Activated CD4-positive, CD25-positive, alpha-beta regulatory T cell (primary cell): Measurements from ENCODE around the gene F13A1.
"Not testable (repeated sequence)": the region's sequence is repeated elsewhere in the genome, so short reads cannot be mapped to it uniquely, and the experiment has no call there.

Experiments used
- DNase-seq, 4 experiments: peaks; one replicate each; lab custom pipeline; 2025; lab: John Stamatoyannopoulos, UW

The F13A1 gene

DNA sequence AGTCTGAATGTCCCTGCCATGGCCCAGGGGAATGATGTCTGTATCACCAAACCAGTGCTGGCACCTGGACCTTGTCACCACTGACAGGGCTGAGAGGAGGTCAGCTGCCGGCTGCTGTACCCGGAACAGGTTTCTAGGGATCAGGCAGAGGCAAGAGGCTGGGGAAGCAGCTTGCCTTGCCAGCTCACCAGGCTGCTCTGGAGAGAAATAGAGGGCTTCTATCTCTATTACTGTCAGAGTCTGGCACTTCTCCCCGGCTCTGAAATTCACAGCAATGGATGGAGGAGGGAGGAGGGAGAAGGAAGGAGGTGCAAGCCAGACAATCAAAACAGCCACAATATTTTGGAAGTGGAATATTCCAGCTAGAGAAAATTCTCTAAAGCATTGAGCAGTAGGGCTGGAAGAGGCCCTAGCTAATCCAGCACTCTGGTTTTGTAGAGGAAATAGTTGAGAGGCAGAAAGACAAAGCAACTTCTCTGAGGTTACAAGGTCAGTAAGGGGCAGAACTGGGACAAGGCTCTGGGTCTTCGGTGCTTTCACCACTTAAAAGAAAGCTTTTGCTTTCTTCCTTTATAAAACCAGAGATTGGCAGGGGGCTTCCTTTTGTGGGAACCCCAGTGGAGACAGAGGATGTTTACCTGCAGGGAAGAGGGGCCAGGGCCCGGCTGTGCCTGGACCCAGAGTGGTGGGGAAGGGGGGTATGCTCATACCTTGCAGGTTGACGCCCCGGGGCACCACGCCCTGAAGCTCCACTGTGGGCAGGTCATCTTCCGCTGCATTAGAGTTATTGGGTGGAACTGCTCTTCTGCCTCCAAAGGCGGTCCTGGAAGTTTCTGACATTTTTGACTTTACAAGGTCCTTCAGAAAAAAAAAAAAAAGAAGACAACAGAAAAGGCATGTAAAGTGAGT lies 2.4 kb downstream of the F13A1 start:
- no peak for DNase-seq

DNA sequence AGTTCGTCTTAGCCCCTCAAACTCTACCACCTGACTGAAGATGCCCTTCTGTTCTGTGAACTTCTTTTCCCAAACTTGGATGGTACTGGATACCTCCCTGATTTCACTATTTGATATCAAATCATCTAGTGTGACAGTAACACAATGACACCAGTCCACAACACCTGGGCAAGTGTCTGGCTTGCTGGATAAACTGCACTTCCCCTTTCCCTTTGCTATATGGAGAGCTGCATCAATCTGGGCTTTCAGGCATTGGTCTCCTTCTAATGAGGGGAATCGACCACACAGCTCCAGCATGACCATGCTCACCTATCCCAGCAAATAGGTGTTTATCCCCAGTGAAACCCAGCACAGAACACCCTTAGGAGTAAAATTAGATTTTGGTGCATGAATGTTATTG lies 3.1 kb downstream of the F13A1 start:
- no peak for DNase-seq

DNA sequence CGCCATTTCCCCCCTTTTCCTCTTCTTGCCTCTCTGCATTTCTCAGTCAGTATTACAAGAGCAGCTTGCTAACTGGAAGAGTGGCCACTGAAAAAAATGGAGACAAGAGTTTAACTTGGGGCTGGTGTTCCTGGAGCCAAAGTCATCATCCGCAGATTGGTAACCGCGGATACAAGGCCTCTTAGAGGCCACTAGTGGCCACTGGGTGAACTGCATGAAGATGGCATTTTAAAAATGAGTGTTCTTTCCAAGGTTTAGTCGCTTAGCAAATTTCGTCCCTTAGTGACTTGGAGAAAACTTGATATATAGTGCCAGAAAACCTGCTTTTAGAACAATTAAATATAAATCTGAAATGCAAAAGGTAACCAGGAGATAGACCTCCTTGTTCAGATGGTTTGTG lies 4.8 kb downstream of the F13A1 start:
- DNase-seq, result peak in 1 of 4 experiments; percentile 1

DNA sequence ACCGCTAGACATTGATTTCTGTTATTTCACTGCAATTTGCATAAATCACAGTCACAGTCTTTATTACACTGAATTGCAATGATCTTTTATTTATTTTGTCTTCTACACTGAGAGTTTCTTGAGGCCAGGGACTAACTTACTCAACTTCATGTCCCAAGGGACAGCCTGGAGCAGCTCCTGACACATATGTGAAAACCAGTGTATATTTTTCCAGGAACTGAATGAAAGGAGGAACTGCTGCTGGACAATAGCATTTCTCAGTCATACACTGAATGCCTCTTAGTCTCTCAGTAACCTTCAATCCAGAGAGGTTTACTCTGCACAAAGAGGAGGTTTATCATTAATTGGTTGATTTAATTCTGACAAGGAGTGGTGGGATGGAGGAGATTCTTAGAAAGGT lies 5.9 kb downstream of the F13A1 start:
- DNase-seq, result no peak

DNA sequence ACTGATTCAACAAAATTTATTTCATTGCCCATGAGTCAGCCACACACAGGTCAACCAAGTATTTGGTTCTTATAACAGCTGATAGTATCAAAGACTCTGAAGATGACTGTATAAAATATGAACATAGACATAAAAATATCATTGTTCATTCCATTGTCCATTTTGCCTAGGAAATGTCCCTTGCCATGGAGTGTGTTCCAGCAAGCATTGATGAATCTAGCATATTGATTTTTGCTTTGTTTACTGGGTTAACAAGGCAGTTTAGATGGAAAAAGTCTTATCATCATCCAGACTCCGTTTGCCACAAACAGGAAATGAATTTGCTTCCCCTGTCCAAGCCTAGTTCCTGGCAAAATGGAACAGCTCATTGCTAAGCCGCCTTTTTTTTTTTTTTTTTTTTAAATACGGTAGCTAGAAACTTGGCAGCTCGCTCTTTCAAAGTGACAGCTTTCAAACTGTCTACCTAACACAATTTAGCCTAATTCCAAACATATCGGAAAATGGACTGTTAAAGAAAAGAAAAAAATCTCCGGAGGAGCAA lies 7.5 kb downstream of the F13A1 start:
- DNase-seq, result no peak

DNA sequence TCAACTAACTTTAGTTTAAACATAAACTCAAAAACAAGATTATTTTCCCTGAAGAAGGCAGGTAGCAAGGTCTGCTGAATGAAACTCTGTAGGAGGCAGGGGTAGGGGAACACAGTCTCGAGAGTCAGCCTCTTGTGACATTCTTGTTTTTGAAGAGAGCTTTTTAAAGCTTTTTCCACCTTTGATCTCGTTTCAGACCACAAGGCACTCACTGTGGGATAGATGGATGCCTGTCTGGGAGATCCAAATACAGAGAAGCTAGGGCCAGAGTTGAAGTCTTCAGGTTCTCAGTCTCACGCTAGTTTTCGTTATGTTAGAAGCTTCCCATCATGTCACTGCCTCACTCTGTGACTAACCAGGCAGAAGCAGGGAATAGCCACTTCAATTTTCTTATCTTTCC lies 14.9 kb downstream of the F13A1 start:
- no peak for DNase-seq

DNA sequence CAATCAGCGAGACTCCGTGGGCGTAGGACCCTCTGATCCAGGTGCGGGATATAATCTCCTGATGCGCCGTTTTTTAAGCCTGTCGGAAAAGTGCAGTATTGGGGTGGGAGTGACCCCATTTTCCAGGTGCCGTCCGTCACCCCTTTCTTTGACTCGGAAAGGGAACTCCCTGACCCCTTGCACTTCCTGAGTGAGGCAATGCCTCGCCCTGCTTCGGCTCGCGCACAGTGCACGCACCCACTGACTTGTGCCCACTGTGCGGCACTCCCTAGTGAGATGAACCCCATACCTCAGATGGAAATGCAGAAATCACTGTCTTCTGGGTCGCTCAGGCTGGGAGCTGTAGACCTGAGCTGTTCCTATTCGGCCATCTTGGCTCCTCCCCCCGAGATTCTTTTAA lies 20.1 kb downstream of the F13A1 start:
- DNase-seq, result not testable (repeated sequence)

DNA sequence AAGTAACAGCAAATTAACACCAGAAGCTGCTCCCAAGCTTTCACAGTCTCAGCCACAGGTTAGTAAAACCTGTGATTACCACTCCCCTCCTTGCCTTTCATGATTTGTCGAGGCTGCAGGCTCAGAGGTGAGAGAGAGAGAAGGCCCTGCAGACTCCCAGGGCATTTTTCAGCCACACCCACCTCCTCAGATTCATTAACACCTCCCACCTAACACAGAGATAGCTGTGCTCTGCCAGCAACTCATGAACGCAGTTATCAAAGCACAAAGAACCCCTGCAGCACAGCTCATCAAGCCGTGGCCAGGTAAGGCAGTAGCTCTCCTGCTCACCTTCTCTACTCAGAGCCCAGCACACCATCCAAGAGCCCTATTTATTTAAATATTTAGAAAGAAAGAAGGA lies 27.1 kb downstream of the F13A1 start:
- no peak for DNase-seq

DNA sequence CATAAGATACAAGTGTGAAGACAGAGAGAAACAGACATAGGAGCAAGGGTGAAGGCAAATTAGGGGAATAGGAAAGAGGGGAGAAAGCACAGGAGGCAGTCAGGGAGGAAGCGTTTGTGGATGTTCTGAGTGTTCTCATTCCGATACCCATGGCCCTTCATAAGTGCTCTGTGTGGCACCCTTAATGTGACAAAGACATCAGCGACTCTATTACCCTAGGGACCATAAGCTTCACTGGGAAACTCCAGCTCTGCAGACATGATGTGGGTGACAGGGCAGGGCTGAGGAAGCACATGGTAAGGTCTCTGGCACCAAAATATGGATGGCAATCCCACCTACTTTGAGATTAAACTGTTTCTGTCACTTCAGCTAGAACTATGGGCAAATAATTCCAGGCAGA lies 33.0 kb downstream of the F13A1 start:
- DNase-seq, result no peak

DNA sequence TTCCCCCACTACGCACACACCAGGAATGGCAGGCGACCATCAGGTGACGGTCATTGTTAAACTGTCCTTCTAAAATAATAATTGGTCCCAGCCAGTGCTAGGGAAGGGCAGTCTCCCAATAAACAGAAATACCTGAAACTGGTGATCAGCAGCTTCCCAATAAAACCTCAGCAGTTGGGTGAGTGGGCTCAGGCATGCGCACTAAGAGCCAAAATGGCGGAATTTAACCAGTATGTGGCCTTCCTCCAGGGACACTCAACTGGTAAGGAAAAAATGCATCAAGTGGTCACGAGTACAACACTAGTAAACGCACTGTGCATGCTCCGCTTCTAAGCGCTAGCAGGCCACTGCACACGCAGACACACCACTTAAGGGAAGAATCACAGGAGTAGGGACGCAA lies 34.8 kb downstream of the F13A1 start:
- DNase-seq, result no peak

DNA sequence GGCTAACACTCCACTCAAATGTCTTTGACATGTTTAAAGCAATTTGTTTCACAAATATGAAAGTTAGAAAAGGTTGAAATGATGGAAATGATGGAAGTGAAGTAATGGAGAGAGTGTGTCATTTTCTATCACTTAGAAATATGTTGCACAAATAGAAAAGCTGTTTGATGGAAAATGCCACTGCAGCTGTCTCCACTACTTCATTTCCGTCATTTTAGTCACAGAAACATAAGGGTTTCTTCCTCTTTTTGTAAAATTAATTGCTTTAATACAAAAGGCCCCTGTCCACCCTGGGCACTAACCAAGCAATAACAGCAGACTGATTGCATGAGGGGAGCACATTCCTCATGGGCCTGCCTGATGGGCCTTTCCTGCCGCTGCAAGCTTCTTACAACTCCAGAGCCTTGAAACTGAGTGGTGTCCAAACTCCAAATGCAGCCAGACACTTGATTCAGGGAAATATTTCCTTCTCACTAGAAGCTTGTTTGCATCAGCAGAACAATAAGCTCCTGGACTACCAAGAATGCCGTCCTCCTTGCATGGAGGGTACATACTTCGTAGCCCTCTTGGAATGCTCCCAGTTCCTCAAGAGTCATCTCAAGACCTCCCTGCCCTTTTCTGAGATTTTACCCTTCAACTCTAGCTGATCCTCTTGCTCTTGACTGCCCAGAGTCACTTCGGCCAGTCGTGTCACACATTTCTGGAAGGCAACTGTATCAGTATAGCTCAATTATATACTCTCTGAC lies 36.1 kb downstream of the F13A1 start:
- DNase-seq, result no peak

DNA sequence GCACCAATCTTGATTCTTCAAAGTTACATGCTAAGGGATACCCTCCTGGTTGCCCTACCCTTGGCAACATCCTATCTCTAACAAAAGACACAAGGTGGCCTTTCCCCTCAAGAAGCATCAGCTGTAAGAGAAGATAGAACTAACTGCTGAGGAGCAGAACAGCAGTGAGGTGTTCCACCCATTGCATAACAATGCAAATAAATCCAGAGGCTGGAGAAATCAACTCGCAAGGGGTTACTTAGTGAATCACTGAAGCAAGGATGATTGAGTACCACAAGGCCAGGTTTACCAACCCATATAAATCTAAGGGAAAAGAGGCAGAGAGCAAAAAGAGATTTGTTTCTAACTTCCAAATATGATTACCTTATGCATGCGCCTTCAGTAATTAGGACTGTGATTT lies 36.7 kb downstream of the F13A1 start:
- no peak for DNase-seq

DNA sequence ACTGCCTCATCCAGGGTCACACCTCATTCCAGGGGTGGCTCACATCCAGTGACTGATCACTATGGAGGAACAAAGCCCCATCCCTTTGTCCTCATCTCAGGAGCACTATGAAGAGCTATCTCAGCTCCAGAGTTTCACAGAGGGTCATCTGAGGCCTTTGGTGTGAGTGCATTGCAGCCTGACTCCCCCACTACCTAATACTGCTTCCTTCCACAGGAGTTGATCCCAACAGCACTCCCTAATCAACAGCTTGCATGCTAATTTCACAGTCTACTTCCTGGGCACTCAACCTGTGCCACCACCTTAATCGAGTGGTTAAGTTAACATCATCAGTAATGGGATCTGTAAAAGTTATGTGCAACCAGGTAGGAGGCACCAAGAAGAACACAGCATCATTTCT lies 37.7 kb downstream of the F13A1 start:
- DNase-seq, result no peak

DNA sequence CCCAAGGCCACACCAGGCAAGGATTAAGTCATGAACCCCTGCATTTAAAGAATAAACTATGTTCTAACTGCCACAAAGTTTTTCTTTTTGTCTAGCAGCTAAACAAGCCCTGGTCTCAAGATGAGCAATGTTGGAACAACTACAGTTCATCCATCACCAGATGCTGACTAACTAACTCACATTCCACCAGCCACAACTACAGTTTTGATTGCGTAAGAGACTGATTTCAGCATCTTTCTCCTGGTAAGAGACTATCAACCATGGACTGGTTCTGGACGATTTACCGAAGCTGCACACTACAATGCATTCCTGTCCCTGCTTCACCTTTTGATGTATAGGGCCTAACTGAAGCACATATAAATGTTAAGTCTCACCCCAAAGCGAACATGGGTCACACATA lies 43.0 kb downstream of the F13A1 start:
- DNase-seq, result no peak

DNA sequence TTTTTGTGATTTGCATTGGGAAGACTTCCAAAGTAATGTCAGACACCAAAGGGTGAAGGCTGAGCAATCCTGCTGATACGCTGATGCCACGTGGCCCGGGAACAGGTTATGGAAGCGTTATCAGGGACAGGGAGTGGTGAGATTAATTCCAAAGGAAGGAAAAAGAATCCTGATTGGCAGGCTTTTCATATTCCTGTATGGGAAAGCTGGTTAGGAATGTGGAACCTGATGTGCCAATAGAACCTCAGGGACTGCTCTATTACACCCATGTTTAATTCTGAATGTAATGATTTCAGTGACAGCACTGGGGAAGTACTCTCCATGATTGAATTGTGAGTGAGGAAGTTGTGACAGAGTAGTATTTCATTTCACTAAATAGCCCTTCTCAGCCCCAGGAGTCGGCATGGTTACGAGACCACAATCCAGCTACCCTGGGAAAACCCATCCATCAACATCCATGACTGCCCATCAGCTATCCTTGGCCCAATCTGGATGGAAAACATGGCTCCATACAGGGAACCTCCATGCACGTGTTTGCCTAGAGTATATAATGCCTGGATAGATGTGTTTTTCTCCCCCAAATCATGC lies 49.4 kb downstream of the F13A1 start:
- DNase-seq, result no peak

DNA sequence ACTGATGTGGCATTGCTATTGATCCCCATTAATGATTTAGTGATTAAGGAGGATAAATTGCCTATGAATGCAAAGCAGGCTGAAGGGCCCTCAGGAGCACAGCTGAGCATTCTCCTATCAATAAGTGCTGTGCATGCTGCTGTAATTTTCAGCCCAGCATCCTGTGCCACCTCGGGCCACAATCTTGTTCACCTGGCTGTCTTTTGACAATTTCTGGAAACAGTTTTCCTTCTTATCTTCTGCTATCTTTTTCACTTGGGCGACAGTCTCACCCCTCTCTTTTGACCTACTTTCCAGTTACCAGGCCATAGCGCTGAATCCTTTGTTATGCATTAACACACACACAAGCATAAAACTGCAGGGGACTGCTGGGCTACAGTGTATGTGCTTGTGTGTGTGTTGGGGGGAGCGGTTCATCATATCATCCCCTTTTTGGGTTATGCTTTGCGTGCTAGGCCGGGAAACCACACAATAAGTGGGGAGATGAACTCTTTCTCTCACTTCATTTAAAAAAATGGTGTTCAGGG lies 60.2 kb downstream of the F13A1 start:
- no peak for DNase-seq

DNA sequence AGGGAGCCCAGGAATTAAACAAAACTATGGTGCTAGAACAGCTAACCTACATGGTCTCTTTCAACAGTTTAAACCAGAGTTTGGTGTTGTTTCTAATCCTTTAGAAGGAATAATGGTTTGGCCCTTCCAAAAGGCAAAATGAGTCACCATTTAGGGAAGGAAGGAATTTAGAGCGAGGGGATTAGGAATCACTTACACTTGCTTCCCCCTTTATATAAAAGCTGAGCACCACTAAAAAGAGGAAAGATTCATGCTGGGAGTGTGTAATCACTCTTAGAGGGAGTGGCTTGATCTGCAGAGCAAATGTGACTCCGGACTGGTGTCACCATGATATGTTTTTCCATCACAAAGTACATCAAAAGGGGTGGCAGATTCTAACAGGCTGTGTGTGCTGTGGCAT lies 63.6 kb downstream of the F13A1 start:
- DNase-seq, result no peak

DNA sequence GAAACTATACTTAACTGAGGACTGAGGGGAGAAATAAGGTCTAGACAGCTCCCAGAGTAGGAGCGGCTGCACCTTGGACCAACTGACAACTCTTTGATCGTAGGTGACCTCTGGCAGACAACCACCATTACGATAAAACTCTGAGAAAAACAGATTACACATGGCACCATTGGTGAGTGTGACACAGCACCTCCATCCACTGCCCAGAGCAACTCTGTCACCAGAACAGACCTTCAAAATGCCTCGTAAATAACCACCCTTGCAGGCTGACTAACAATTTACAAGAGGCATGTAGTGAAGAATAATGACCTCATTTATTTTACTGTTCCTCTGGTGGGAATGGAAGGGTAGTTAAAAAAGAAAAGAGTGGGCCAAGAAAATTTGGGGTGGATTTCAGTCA lies 64.2 kb downstream of the F13A1 start:
- no peak for DNase-seq

DNA sequence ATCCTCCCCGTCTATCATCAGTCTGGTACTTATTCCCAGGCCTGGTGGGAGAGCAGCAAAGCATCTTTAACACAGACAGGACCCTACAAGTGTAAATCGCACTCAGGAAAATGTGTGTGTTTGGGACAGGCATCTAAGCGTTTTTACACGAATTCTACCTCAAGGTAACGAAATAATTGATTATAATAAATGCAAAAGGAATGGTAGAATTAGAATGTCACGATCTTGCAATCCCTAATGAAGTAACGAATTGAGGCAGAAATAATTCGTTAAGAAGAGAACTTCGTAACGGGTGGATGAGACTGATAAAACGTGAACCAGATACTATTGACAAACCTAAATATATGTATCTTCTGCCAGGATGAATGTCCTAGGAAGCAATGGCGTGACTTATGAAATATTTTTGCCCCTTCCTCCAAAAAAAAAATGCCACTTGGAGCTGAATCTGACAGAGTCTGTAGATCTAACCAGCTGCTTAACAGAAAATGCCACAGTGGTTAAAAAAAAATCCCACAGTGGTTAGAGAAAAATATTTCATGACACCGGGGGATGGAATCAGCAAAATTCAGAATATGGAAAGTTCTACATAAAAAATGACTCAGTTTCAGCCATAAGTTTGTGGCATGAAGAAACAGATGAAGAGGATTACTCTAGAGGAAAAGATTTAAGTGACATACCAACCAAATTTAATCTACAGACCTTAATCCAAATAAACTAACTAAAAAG lies 68.7 kb downstream of the F13A1 start:
- DNase-seq, result no peak

DNA sequence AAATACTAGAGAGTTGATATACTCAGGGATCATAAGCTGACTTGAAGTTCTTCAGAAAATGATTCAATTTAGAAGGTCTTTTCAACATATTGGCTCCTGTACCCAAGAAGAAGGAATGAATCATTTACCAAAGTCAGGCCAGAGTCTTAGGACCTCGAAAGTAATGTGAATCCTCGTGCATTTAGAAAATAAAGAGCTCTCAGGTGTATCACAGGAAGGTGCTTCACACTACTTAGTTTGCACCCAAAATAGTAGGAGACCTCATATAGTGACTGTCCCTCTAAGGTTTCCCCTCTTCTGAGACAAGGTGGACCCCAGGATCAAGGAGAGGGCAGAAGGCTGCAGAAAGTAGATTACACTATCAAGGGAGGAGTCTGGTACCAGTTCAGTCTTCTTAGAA lies 71.8 kb downstream of the F13A1 start:
- no peak for DNase-seq

DNA sequence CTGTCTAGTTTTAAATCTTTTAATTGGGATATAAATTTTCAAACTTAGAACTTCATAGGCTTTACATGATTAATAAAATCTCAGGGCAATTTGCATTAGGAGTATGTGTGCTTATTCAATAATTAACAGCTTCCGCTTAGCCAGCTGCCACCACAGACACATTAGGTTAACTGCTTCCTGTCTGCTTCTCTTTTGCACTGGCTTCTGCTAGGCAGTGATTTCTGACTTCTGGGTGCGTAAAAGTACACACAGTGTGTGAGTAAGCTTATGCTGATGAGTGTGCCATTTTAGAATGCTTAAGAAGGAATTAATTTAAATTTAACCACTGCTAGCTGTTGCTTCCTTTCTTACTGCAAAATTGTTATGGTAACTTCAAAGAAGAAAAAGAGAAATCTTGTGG lies 73.9 kb downstream of the F13A1 start:
- no peak for DNase-seq

DNA sequence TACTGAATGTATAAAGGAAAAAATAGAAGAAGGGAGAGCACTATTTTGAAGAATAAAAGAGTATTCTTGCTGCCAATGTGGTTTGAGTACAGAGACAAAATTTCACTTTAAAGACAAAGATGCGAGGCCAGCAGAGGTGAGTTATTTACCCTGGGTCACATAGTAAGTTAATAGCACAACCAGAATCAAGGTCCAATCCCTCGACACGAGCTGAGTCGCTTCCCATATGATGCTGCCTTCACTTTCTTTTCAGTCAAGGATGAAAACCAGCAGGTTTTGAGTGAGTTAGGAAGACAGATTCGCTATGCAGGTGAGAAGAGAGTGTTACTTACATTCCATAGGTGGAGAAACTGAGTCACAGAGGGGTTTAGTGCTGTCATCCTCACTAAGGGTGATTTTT lies 75.8 kb downstream of the F13A1 start:
- no peak for DNase-seq
